ENCODE measurements around the gene ESYT2.
"Not testable (repeated sequence)": the region's sequence is repeated elsewhere in the genome, so short reads cannot be mapped to it uniquely, and the experiment has no call there.

The ESYT2 gene, protein sequence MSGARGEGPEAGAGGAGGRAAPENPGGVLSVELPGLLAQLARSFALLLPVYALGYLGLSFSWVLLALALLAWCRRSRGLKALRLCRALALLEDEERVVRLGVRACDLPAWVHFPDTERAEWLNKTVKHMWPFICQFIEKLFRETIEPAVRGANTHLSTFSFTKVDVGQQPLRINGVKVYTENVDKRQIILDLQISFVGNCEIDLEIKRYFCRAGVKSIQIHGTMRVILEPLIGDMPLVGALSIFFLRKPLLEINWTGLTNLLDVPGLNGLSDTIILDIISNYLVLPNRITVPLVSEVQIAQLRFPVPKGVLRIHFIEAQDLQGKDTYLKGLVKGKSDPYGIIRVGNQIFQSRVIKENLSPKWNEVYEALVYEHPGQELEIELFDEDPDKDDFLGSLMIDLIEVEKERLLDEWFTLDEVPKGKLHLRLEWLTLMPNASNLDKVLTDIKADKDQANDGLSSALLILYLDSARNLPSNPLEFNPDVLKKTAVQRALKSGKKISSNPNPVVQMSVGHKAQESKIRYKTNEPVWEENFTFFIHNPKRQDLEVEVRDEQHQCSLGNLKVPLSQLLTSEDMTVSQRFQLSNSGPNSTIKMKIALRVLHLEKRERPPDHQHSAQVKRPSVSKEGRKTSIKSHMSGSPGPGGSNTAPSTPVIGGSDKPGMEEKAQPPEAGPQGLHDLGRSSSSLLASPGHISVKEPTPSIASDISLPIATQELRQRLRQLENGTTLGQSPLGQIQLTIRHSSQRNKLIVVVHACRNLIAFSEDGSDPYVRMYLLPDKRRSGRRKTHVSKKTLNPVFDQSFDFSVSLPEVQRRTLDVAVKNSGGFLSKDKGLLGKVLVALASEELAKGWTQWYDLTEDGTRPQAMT

DNA sequence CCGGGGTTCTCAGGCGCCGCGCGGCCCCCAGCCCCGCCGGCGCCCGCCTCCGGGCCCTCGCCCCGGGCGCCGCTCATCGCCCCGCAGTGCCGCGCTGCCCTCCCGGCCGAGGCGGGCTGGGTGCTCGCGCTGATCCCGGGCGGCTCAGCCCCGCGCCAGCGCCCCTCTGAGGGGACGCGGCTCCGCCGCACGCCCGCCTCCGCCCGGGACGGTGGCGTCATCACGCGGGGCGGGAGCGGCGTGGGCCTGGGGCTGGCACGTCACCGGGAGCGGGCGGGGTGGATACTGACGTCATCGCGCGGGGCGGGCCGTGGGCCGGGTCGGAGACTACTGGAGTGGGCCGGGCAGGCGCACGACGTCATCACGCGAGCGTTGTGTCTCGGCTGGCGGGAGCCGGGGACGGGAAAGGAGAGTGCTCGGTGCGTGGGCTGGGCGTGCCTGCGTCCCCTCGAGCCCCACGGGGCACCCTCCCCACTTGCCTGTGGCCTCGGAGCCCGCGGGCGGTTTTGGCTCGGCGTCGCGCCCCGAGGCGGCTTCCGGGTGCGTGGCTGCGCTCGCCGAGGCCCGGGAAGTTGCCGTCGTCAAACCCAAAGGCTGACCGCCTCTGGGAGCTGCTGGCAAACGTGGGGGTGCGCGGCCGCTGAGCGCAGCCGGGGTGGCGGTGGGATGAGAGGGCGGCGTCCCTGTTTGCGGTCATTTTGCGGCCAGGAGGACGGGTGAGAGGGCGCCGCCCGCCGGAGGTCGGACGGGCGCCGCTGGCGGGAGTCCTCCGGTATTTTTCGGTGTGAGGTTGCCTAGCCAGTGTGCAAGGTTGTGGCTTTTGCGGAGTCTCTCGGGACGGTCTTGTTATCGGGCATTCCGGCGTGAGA is at the start of gene ESYT2:
Gene ESYT2, minus strand, starts transcription at position 168 of the 869 bp plus-strand sequence. Its CDS starts 91 bp downstream, at position 77.
- peak; percentile 100 for DNase-seq (ENCODE audit: low read depth)

DNA sequence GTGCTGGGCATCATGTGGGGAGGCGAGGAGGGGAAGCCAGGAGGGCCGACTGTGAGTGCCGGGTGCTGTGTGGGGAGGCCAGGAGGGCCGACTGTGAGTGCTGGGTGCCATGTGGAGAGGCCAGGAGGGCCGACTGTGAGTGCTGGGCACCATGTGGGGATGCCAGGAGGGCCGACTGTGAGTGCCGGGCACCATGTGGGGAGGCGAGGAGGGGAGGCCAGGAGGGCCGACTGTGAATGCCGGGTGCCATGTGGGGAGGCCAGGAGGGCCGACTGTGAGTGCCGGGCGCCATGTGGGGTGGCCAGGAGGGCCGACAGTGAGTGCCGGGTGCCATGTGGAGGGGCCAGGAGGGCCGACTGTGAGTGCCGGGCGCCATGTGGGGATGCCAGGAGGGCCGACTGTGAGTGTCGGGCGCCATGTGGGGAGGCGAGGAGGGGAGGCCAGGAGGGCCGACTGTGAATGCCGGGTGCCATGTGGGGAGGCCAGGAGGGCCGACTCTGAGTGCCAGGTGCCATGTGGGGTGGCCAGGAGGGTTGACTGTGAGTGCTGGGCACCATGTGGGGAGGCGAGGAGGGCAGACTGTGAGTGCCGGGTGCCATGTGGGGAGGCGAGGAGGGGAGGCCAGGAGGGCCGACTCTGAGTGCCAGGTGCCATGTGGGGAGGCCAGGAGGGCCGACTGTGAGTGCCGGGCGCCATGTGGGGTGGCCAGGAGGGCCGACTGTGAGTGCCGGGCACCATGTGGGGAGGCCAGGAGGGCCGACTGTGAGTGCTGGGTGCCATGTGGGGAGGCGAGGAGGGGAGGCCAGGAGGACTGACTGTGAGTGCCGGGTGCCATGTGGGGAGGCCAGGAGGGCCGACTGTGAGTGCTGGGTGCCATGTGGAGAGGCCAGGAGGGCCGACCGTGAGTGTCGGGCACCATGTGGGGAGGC is 49.1 kb upstream of the ESYT2 start:
- not testable (repeated sequence) for DNase-seq (ENCODE audit: low read depth)

DNA sequence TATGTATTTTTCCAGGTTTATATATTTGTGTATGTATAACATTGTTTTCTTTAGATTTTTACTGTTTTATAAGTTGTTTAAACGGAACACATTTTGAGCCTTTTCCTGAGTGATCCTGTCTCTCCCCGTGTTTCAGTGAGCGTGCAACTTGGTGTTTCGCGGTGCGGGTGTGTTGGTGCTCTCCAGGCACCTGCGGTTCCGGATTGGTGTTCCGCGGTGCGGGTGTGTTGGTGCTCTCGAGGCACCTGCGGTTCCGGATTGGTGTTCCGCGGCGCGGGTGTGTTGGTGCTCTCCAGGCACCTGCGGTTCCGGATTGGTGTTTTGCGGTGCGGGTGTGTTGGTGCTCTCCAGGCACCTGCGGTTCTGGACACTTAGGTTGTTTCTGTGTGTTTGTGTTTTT is 47.7 kb upstream of the ESYT2 start:
- DNase-seq (ENCODE audit: low read depth) = no peak

DNA sequence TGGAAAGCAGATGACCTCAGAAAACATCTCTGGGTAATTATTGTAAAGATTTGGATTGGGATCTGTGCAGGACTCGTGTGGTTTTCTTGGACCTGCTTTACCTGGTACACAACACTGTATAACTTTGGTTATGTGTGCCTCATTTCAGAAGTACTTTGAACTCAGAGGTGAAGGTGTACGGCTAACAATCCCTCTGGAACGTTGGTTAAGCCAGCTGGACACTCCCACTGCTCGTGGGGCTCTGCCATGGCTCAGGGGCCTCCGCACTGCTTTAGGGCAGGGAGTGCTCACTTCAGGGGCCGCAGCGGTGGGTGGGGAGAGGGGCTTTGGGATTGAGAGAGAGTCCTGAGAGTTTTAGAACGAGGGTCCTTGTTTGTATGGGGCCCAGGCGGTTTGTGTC is 40.6 kb upstream of the ESYT2 start:
- no peak for DNase-seq (ENCODE audit: low read depth)

DNA sequence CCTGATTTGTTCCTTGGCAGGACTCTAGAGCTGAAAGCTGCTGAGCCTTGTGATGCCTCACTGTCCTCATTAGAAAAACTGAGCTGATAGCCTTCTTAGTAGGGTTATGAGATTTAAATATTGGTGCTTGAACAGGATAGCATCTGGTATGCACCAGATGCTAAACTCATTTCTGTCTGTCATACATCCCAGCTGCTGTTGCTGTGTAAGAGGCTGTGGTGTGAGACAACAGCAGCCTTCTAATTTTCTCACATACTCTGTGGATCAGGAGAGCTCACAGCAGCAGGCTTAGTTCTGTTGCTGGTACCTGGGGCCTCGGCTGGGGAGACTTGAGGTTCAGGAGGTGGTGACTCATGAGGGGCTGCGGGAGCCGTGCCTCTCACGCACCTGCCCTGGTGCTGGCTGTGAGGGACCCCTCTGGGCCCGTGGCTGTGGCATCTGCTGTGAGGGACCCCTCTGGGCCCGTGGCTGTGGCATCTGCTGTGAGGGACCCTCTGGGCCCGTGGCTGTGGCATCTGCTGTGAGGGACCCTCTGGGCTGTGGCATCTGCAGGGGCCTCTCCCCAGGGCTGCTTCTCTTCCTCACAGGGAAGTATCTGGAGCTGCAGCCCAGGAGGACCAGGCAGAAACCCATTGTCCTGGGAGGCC is 39.6 kb upstream of the ESYT2 start:
- no peak for DNase-seq (ENCODE audit: low read depth)

DNA sequence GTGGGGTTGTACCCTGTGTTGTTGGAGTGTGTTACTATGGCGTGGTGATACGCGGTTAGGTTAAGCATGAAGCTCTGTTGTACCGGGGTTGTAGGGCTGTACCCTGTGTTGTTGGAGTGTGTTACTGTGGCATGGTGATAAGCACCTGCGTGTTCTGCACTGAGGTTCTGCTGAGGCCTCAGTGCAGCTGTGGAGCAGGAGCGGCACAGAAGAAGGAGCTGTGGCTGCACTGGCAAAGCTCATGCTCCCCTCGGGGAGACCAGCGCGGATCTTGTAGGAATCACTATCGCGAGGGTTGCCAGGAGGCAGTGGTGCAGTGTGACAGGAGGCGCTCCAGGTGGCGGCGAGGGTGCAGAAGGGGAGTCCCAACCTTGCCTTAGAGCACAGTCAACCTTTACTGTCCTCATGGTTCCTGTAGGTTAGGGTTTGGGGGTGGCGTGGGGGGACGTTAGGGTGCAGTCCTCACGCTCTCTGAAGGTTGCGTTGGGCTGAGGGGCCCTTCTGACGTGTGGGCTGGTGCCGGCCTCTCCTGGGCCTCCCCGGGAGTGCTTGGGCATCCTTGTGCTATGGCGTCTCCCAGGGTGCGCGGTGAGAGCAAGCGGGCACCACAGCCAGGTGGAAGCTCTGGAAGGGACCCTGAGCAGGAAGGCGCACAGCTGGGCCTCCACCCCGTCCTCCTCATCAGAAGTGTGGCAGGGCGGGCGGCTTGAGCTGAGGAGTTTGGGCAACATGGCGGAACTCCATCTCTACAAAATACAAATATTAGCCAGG is 38.1 kb upstream of the ESYT2 start:
- no peak for DNase-seq (ENCODE audit: low read depth)

DNA sequence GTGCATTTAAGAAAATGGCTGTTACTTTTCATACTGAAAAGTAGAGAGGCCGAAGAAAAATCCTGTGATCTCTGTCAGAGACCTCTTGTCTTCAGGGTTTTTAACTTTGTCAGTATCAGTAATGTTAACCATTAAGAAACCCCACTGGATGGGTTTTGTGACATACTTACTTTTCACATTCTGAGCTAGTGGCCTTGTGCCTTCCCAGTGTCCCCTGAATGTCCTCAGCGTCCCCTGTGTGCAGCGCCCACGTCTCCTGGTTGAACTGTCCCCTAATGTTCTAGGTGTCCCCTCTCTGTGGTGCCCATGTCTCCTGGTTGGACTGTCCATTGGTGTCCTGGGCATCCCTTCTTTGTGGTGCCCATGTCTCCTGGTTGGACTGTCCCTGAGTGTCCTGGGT is 36.7 kb upstream of the ESYT2 start:
- no peak for DNase-seq (ENCODE audit: low read depth)

DNA sequence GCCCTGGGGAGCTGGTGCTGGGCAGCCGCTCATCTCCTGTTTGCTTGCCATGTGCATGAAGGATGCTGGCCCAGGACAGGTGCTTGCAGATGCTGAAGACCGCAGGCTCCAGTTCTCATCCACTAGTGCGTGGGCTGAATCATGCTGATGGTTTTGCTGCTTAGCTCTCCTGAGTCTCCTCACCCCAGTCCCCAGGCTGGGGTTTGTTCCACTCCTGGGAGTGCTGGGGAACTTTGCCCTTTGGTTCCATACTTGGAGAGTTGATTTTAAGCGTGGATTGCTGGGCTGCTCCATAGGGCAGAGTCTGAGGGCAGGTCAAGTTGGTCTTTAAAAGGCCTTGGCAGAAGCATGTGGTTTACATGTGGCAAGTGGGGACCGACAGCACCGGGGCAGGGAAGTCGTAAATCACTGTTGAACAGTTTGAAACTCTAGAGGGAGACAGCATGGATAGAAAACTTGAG is 36.2 kb upstream of the ESYT2 start:
- DNase-seq (ENCODE audit: low read depth) = no peak

DNA sequence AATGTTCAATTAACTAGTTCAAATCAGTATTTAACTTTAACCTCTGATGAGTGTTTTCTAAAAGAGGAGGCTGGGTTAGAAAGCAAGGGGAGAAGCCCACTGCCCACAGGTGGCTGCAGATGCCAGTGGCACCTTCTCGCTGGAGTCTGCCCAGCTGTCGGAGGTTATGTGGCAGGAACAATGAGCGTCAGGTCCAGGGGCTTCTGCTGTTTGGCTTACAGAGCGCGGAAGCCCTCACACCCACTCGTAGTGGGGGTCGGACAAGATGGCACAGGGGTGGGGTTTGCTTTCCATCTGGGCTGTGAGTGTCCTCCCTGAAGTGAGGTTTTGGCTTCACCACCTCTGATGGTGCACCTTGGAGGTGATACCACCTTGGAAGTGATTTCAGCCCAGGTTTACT is 35.5 kb upstream of the ESYT2 start:
- DNase-seq (ENCODE audit: low read depth) = no peak

DNA sequence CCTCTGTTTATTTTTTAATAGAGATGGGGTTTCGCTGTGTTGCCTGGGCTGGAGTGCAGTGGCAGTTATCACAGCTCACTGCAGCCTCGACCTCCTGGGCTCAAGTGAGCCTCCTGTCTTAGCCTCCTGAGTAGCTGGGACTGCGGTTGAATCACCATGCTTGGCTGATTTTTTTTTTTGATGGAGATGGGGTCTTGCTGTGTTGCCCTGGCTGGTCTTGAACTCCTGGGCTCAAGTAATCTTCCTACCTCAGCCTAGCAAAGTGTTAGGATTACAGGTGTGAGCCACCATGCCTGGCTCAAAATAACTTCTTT is 35.2 kb upstream of the ESYT2 start:
- DNase-seq (ENCODE audit: low read depth) = no peak

DNA sequence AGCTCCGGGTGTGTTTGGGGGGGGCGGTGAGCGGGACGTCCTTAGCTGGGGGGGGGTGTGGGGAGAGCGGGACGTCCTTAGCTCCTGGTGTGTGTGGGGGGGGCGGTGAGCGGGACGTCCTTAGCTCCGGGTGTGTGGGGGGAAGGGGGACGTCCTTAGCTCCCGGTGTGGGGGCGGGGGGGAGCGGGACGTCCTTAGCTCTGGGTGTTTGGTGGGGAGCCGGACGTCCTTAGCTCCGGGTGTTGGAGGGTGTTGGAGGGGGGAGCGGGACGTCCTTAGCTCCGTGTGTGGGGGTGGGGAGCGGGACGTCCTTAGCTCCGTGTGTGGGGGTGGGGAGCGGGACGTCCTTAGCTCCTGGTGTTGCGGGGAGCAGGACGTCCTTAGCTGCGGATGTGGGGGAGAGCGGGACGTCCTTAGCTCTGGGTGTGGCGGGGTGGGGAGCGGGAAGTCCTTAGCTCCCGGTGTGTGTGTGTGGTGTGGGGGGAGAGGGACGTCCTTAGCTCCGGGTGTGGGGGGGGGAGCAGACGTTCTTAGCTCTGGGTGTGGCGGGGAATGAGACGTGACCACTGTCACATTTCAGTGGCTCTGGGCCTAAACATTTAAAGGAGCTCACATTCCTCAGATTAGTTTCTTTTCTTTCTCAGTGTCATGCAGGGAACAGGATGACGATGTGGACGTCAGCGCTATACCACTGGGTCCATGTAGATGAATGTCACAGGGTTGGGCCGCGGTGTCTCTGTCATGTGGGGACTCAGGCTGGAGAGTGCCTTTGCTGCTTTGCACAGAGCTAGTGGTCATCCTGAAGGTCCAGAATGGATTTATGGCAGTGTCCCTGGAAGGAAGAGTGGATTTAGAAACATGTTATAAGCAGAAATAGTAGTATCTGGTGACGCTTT is 34.5 kb upstream of the ESYT2 start:
- no peak for DNase-seq (ENCODE audit: low read depth)

DNA sequence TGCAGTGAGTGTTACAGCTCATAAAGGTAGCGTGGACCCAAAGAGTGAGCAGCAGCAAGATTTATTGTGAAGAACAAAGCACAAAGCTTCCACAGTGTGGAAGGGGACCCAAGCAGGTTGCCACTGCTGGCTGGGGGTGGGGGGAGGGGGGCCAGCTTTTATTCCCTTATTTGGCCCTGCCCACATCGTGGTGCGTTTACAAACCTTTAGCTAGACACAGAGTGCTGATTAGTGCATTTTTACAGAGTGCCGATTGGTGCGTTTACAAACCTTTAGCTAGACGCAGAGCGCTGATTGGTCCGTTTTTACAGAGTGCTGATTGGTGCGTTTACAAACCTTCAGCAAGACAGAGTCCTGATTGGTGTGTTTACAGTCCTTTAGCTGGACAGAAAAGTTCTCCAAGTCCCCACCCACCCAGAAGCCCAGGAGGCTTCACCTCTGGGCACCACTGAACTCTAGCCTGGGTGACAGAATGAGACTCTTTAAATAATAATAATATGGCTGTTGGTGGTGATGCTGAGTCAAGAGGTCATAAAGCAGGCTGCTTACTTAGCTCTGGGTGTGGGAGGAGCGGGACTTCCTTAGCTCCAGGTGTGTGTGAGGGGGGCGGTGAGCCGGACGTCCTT is 33.8 kb upstream of the ESYT2 start:
- DNase-seq (ENCODE audit: low read depth) = not testable (repeated sequence)

DNA sequence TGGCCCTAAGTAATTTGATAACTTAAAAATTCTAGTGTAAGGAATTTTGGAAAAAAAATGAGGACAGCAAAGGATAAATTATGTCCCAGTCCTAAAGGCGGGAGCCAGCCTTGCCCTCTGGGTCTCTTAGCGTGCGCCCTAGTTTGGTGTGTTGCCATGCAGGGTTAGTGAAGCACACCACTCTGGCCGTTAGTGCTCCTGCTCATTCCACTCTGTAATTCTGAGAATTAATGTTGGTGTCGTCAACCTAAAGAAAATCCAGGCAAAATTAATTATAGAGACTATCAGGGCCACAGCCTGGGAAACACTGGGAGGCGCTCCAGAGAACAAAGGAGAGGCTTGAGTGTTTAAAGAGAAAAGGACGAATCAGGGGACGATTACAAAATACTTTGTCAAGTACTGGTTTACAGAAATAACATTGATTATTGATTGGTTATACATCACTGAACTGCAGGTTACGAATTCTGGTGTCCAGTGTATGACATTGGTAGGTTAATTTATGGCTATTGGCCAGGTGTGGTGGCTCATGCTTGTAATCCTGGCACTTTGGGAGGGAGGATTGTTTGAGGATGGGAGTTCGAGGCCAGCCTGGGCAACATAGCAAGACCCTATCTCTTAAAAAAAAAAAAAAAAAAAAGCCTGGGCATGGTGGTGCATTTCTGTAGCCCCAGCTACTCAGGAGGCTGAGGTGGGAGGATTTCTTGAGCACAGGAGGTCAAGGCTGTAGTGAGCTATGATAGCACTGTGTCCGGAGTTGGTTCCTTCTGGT is 32.8 kb upstream of the ESYT2 start:
- no peak for DNase-seq (ENCODE audit: low read depth)

DNA sequence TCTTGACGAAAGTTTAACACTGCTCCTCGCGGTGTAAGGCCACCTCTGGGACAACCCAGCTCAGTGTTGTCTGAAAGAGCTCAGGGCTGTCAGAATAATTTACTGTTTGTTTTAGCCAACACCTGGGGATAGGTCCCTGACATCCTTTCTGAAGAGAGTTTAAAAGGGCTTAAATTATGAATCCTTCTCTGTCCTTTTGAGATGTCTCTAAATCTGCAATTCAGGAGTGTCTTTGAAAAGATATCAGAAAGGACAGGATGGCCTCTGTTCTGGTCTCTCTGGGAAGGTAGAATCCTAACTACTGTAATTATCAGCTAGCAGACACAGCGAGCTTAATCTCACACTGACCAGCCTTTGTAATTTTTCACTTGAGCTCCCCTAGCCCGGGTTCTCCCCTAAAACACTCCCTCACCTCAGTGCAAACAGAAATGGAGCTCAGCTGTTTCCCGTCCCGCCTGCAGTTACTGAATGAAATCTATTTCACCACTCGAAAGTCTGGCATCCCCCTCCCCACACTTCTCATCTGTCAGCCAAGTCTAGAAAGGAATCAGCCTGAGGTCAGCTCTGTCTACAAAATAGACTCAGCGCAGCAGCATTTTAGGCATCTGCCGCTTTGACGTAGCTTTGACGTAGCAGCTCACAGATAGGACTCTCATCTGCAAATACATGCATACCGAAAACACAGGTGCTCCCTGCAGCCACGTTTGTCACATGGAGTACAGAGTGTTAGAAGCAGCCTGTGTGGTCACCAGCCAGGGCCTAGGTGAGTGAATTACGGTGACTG is 31.9 kb upstream of the ESYT2 start:
- DNase-seq (ENCODE audit: low read depth) = no peak

DNA sequence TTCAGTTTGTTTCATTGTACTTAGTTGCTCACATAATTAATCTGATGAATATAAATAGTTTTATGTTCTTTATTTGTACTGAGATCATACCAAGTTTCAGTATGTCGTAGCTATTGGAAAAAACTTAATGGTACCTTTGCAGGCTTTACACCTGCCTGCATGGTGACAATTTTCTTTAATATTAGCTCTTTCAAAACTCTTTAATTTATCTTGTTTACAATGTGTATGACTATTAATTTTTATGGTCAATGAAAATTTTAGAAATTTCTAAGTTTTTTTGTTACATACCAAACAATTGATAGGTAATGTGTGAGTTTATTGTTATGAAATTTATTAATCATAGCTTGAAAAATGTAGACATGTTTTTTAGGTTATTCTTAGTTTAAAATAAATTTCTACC is 31.1 kb upstream of the ESYT2 start:
- DNase-seq (ENCODE audit: low read depth) = no peak

DNA sequence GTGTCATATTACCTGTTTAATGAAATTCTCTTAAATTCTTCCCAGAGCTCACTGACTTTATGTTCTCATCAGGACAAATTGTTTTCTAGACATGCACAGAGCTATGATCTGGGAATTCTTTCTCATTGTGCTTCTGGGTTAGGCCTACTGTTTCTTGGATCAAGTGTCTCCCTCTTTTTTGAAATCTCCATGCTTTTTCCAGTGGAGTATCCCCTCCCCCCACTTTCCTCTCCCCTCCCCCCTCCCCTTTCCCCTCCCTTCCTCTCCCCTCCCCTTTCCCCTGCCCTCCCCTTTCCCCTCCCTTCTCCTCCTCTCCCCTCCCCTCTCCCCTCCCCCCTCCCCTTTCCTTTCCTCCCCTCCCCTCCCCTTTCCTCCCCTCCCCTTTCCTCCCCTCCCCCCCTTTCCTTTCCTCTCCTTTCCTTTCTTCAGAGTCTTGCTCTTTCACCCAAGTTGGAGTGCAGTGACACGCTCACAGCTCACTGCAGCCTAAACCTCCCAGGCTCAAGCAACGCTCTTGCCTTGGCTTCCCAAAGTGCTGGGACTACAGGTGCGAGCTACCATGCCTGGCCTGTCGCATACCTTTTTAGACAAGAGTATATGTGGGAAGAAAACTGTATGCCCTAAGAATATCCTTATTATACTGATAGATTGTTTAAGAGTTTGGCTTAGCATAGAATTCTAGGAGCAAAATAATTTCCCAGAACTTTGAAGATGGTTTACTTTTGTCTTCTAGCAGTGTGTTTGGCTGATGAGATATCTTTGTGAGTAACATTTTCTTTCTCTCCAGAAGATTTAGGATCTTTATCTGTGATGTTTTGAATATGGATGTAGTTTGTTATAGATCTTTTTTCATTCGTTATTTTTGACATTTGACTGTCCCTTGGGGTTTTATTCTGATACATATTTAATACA is 29.5 kb upstream of the ESYT2 start:
- DNase-seq (ENCODE audit: low read depth) = no peak
